ENCODE measurements around the gene ARHGAP29. TPM values are rescaled to one million over a fixed set of nuclear protein-coding genes. Genes with fewer than 3 reads are reported as not detected.

ARHGAP29 gene
- total RNA-seq, 2 donors from 2014 or later, result 24.9 to 39.4 TPM

DNA sequence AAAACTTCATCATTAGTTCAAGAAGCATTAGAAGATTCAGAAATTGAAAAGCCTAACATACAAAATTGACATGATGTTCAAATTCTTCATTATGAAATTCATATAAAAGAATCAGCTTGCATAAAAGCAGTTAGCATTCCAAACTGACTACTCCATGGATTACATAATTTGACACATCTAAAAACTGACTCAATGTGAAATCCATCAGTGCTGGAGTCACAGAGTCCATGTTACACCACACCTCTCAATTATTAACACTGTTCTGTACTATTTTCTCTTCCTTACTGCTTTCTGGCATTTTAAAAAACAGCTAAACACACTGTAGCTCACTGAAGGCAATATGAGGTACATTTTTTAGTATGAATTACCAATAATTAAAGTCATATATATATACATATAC lies 28.0 kb downstream of the ARHGAP29 start:
- DNase-seq (ENCODE audit: low spot score), result no peak
- peaks cover 0 to 3% of the 10 kb centered on the region in 2 donors for H3K4me1 ChIP-seq (ENCODE audit: control insufficient read depth in 1 of 2, low read depth in 2 of 2)
- no peak overlapping the region for H3K27ac ChIP-seq
- H3K9me3 ChIP-seq, result no peaks in the 10 kb centered on the region
- H3K4me3 ChIP-seq, result no peak overlapping the region
- no peaks in the 10 kb centered on the region for H3K27me3 ChIP-seq (replicated peaks; ENCODE audit: insufficient read depth)
- no peak for TF ChIP-seq CTCF (IDR thresholded peaks at IDR 0.05)
- no peaks in the 10 kb centered on the region for H3K36me3 ChIP-seq
- ATAC-seq (ENCODE audit: insufficient number of reproducible peaks, low FRiP score, low read depth), result no peak

DNA sequence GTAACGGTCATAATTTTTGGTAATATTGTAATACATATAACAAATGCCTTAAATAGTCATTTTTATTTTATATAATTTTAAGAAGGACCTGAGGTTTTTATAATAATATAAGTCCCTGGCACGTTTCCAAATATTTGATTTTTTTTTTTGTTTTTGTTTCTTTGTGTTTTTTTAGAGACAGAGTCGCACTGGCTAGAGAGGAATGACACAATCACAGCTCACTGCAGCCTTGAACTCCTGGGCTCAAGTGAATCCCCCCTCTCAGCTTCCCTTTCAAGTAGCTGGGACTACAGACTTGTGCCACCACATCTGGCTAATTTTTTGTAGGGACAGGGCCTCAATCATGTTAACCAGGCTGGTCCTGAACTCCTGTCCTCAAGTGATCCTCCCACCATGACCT lies 29.7 kb downstream of the ARHGAP29 start:
- no peak for TF ChIP-seq CTCF (IDR thresholded peaks at IDR 0.05)
- Histone ChIP-seq H3K4me1 (ENCODE audit: control insufficient read depth in 1 of 2, low read depth in 2 of 2) (peaks cover 0 to 3% of the 10 kb centered on the region in 2 donors), H3K36me3 (peaks cover 3% of the 10 kb centered on the region), H3K27ac (no peak overlapping the region), H3K27me3 (replicated peaks; ENCODE audit: insufficient read depth) (no peaks in the 10 kb centered on the region), H3K9me3 (no peaks in the 10 kb centered on the region), H3K4me3 (no peak overlapping the region)
- no peak for DNase-seq (ENCODE audit: low spot score)
- no peak for ATAC-seq (ENCODE audit: insufficient number of reproducible peaks, low FRiP score, low read depth)

- H3K4me1 ChIP-seq (ENCODE audit: control insufficient read depth in 1 of 2, low read depth in 2 of 2), result peaks cover 0 to 3% of the 10 kb centered on the region in 2 donors
- TF ChIP-seq CTCF (IDR thresholded peaks at IDR 0.05), result no peak
- ATAC-seq (ENCODE audit: insufficient number of reproducible peaks, low FRiP score, low read depth) (no peak), DNase-seq (ENCODE audit: low spot score) (no peak)
- H3K27ac ChIP-seq, result no peak overlapping the region
- H3K27me3 ChIP-seq (replicated peaks; ENCODE audit: insufficient read depth), result no peaks in the 10 kb centered on the region
- no peak overlapping the region for H3K4me3 ChIP-seq
- H3K9me3 ChIP-seq, result no peaks in the 10 kb centered on the region
- peaks cover 3% of the 10 kb centered on the region for H3K36me3 ChIP-seq
These were observed 31.7 kb downstream of the ARHGAP29 start for GRCh38 chr1:94205639-94206038.

DNA sequence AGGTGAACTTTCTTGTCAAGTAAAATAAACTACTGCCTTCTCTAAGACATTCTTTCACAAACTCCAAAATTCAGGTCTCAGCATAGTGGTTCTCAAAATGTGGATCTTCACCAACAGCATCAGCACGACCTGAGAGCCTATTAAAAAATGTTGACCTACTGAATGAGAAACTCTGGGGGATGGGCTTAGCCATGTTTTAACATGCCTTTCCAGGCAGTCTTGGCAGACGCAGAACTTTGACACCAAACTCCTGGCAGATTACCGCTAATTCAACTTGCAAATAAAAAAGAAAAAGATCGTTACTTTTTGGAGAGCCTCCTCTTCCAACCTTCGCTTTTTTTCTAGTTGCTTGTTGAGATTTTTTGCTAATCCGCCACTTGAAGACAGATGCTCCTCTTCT lies 35.1 kb downstream of the ARHGAP29 start:
- no peak overlapping the region for H3K4me3 ChIP-seq
- peaks cover 0 to under 1% of the 10 kb centered on the region in 2 donors for H3K4me1 ChIP-seq (ENCODE audit: control insufficient read depth in 1 of 2, low read depth in 2 of 2)
- no peaks in the 10 kb centered on the region for H3K27me3 ChIP-seq (replicated peaks; ENCODE audit: insufficient read depth)
- no peak for TF ChIP-seq CTCF (IDR thresholded peaks at IDR 0.05)
- ATAC-seq (ENCODE audit: insufficient number of reproducible peaks, low FRiP score, low read depth) (no peak), DNase-seq (ENCODE audit: low spot score) (no peak)
- peaks cover 3% of the 10 kb centered on the region for H3K36me3 ChIP-seq
- H3K9me3 ChIP-seq, result no peaks in the 10 kb centered on the region
- H3K27ac ChIP-seq, result no peak overlapping the region

DNA sequence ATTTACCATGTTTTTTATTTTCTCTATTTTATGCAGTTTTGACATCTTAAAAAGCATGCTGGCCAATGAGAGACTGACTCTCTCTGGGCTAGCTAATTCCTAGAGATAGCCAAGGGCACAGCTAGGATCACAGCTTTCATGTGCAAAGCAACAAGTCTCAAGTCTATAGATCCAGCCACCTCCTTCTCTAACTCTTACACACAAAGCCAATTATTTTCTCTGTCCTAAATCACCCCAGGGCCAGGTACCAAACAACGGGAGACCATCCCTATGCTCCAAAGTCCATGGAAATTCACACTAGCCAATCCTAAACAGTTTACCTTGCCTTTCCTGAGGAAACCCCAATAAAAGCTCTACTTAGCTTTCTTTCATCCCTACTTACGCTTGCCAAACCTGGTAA lies 38.0 kb downstream of the ARHGAP29 start:
- DNase-seq (ENCODE audit: low spot score), result no peak
- H3K27me3 ChIP-seq (replicated peaks; ENCODE audit: insufficient read depth), result no peaks in the 10 kb centered on the region
- H3K36me3 ChIP-seq, result peaks cover 3% of the 10 kb centered on the region
- peaks cover 0 to 5% of the 10 kb centered on the region in 2 donors for H3K4me1 ChIP-seq (ENCODE audit: control insufficient read depth in 1 of 2, low read depth in 2 of 2)
- H3K4me3 ChIP-seq, result no peak overlapping the region
- no peaks in the 10 kb centered on the region for H3K9me3 ChIP-seq
- TF ChIP-seq CTCF (IDR thresholded peaks at IDR 0.05), result no peak
- H3K27ac ChIP-seq, result no peak overlapping the region
- no peak for ATAC-seq (ENCODE audit: insufficient number of reproducible peaks, low FRiP score, low read depth)

Data from thoracic aorta (tissue), 2 donors.